Ovary (tissue), 9 donors: ENCODE measurements around the gene SKAP2. TPM values are rescaled to one million over a fixed set of nuclear protein-coding genes. Genes with fewer than 3 reads are reported as not detected.
"Not testable (repeated sequence)": the region's sequence is repeated elsewhere in the genome, so short reads cannot be mapped to it uniquely, and the experiment has no call there.

ENCODE experiments used
- DNase-seq, 5 donors: peaks; one replicate each; pipeline ENCODE4 v3.0.0-alpha.2; 2019 to 2020
- H3K27ac ChIP-seq, 2 donors: fragments of 200-600 bp; one replicate each; pipeline versions ENCODE4 v1.5.1 to v1.8.0; 2019 to 2022
- H3K27me3 ChIP-seq: fragments of 200-600 bp; one replicate; pipeline ENCODE4 v1.8.0; 2022
- H3K36me3 ChIP-seq: fragments of 200-600 bp; sonication (generic); one replicate; pipeline ENCODE4 v1.5.1; 2019
- H3K4me1 ChIP-seq: one replicate; pipeline ENCODE4 v1.8.1; 2013; ENCODE audit warnings: mild to moderate bottlenecking, moderate library complexity; ENCODE audit not compliant: insufficient read depth
- H3K4me3 ChIP-seq: fragments of 200-600 bp; sonication (generic); one replicate; pipeline ENCODE4 v1.5.1; 2017
- H3K9me3 ChIP-seq, 2 donors: fragments of 200-600 bp in 1 of 2; sonication (generic) in 1 of 2; one replicate each; pipeline versions ENCODE4 v1.5.1 to v1.8.1; 2013 to 2019; ENCODE audit warnings: mild to moderate bottlenecking in 1 of 2, moderate library complexity in 1 of 2
- EP300 ChIP-seq: sonication (generic); formaldehyde crosslinking; IDR thresholded peaks from one replicate; pipeline ENCODE4 v1.6.1; 2017; ENCODE audit warnings: antibody characterized with exemption
- POLR2A ChIP-seq: fragments of 450-650 bp; IDR thresholded peaks from one replicate; pipeline ENCODE4 v1.6.1; 2017; ENCODE audit warnings: antibody characterized with exemption, mild to moderate bottlenecking, moderate library complexity
- WGBS, 3 donors: extraction: QIAGEN DNeasy Blood & Tissue Kit in 1 of 3; methylation state at CpG; one replicate each; pipeline versions ENCODE4 v1.1.5 to v1.1.7; 2013 to 2017; 5-methylcytosine and 5-hydroxymethylcytosine counted together
- intact Hi-C, 4 donors: fragments of 100-400 bp; cut with DNase I; formaldehyde crosslinking; loops; one replicate each; pipeline versions ENCODE4 v1.11.0 to v1.15.1; 2022 to 2023
- polyA plus RNA-seq, 2 donors: library from polyadenylated mRNA; stranded (reverse); fragments of 200-250 nt in 1 of 2; fragments of 350-450 nt in 1 of 2; fragmentation: Illumina TruSeq in 1 of 2; extraction: RNeasy Lipid Tissue Mini Kit (QIAGEN cat#74804) in 1 of 2; gene quantifications; one replicate each; pipeline ENCODE4 v1.2.3, GENCODE V29; 2013 to 2014
- total RNA-seq, 7 donors: library from RNA; depleted of rRNA in 2 of 7; stranded (reverse); fragments of >200 nt in 2 of 7; fragmentation: NEBNext Ultra II Directional in 3 of 7; extraction: Animal tissue kit (Norgen Biotek cat#: 25700) in 3 of 7; gene quantifications; one replicate each; pipeline versions ENCODE4 v1.1.0 to v1.2.4, GENCODE V29; 2016 to 2023
- TF ChIP-seq, protein P1 (sequence below), 3 donors: fragments of 450-650 bp in 2 of 3; fragments of 200-600 bp in 1 of 3; IDR thresholded peaks; one replicate each; pipeline versions ENCODE4 v1.5.1 to v1.8.0; 2016 to 2022; ENCODE audit warnings: antibody characterized with exemption in 3 of 3, mild to moderate bottlenecking in 1 of 3
- donor health status: DM: no; HTN: no; CAD: no; lungs with moderate emphysema.
- donor health status: DM: no; HTN: no; CAD: no.
- donor health status: Bipolar disorder and iron deficiency.
- donor health status: DM: yes; HTN: yes; CAD: no.
- donor health status: DM: no; HTN: no; CAD: no.
- donor health status: DM: yes; HTN: yes; CAD: no.

The SKAP2 gene
- total and polyA plus RNA-seq, 9 donors, result 8.6 to 40.8 (median 20.0) TPM

- Histone ChIP-seq H3K4me1 (no peaks in the 10 kb centered on the region), H3K9me3 (no peaks in the 10 kb centered on the region), H3K36me3 (no peaks in the 10 kb centered on the region), H3K4me3 (no peak overlapping the region), H3K27me3 (no peaks in the 10 kb centered on the region), H3K27ac (no peak overlapping the region)
- DNase-seq, result no peak
- intact Hi-C loops, result loop anchor here in 1 of 4 donors (10.0 kb wide), 1 partner anchor 958 kb away; no protein-coding TSS in a partner anchor
- 48 to 59% (median 55%) methylated on average over 2 of the region's 2 CpGs for WGBS, 3 donors
- TF ChIP-seq POLR2A (no peak), EP300 (no peak)
- TF ChIP-seq, protein P1, sequence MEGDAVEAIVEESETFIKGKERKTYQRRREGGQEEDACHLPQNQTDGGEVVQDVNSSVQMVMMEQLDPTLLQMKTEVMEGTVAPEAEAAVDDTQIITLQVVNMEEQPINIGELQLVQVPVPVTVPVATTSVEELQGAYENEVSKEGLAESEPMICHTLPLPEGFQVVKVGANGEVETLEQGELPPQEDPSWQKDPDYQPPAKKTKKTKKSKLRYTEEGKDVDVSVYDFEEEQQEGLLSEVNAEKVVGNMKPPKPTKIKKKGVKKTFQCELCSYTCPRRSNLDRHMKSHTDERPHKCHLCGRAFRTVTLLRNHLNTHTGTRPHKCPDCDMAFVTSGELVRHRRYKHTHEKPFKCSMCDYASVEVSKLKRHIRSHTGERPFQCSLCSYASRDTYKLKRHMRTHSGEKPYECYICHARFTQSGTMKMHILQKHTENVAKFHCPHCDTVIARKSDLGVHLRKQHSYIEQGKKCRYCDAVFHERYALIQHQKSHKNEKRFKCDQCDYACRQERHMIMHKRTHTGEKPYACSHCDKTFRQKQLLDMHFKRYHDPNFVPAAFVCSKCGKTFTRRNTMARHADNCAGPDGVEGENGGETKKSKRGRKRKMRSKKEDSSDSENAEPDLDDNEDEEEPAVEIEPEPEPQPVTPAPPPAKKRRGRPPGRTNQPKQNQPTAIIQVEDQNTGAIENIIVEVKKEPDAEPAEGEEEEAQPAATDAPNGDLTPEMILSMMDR (IDR thresholded peaks at IDR 0.05), result no peak
Measured at GRCh38 chr7:26842897-26843296, 21.5 kb downstream of the SKAP2 start.

GRCh38 chr7:26841003-26841739, 23.2 kb downstream of the SKAP2 start:
- intact Hi-C loops, result loop anchor here in 1 of 4 donors (10.0 kb wide), 1 partner anchor 956 kb away; no protein-coding TSS in a partner anchor
- H3K36me3 ChIP-seq, result no peaks in the 10 kb centered on the region
- no peak overlapping the region for H3K4me3 ChIP-seq
- H3K27ac ChIP-seq, result no peak overlapping the region
- no peaks in the 10 kb centered on the region for H3K4me1 ChIP-seq
- no peaks in the 10 kb centered on the region for H3K27me3 ChIP-seq
- TF ChIP-seq, protein P1 (IDR thresholded peaks at IDR 0.05), result no peak
- TF ChIP-seq POLR2A, result no peak
- H3K9me3 ChIP-seq, result no peaks in the 10 kb centered on the region
- no peak for DNase-seq
- WGBS, 3 donors, result 73 to 89% (median 87%) methylated on average over 4 of the region's 4 CpGs

- intact Hi-C loops, H3K36me3 ChIP-seq, H3K4me1 ChIP-seq, H3K27ac ChIP-seq, DNase-seq, H3K4me3 ChIP-seq, H3K9me3 ChIP-seq, H3K27me3 ChIP-seq: not testable (repeated sequence)
- WGBS, 3 donors, result 90 to 97% (median 92%) methylated on average over 3 of the region's 3 CpGs
Measured at GRCh38 chr7:26836793-26837192, 27.6 kb downstream of the SKAP2 start.

DNA sequence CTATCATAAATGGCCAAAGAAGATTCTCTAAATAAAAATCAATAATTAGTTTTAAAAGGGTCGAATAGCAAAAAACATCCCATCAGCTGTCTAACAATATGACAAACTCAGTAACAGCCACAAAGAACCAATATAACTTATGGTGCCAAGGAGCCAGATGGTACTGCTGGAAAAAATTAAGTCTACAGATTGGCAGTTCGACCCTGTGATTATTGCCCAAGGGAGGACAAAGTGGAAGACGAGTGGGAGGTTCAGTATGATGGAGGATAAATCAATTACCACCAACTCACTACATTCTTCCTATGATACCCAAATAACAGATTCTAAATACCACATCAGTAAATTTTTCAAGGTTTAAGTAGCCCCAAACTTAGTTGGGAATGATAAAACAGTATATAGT, 49.0 kb downstream of the SKAP2 start:
- 67 to 74% (median 71%) methylated on average over 3 of the region's 3 CpGs for WGBS, 3 donors
- intact Hi-C loops, result no loop called here
- DNase-seq, result no peak
- no peaks in the 10 kb centered on the region for H3K27me3 ChIP-seq
- H3K27ac ChIP-seq, result no peak overlapping the region
- H3K9me3 ChIP-seq, result no peaks in the 10 kb centered on the region
- peaks cover 1% of the 10 kb centered on the region for H3K4me1 ChIP-seq
- H3K36me3 ChIP-seq, result no peaks in the 10 kb centered on the region
- TF ChIP-seq, protein P1 (IDR thresholded peaks at IDR 0.05), result no peak
- TF ChIP-seq POLR2A (no peak), EP300 (no peak)
- H3K4me3 ChIP-seq, result no peak overlapping the region

DNA sequence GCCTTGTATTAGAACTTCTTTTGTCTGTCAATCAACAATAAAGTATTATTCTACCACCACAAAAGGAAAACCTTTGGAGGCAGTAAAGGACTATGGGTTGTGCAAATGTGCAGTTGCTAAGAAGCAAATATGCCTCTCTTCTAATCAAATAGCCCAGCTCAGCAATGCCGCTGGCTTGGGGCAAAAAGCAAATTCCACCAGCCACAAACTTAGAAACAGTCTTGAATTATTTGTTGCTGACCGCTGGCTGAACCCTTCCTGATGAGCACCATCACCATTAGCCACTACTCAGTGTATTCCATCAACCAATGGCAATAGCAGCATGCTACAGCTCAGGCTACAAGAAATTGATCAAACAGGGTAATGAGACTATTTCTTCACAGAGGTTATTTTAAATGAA, 51.0 kb downstream of the SKAP2 start:
- TF ChIP-seq POLR2A (no peak), EP300 (no peak)
- TF ChIP-seq, protein P1 (IDR thresholded peaks at IDR 0.05), result no peak
- no peaks in the 10 kb centered on the region for H3K36me3 ChIP-seq
- no peak overlapping the region for H3K4me3 ChIP-seq
- 37 to 55% (median 44%) methylated on average over 2 of the region's 2 CpGs for WGBS, 3 donors
- no peak for DNase-seq
- peaks cover 1% of the 10 kb centered on the region for H3K4me1 ChIP-seq
- intact Hi-C loops, result no loop called here
- no peaks in the 10 kb centered on the region for H3K27me3 ChIP-seq
- H3K27ac ChIP-seq, result no peak overlapping the region
- H3K9me3 ChIP-seq, result no peaks in the 10 kb centered on the region
